BJ (cell line): Measurements from ENCODE around the gene HIP1. TPM values are rescaled to one million over a fixed set of nuclear protein-coding genes. Genes with fewer than 3 reads are reported as not detected.
"Not testable (repeated sequence)": the region's sequence is repeated elsewhere in the genome, so short reads cannot be mapped to it uniquely, and the experiment has no call there.

Experiments used
- CTCF ChIA-PET: fragments of 350-600 bp; formaldehyde crosslinking; extraction: SDS; loops from one replicate; lab custom pipeline; 2021; ENCODE audit warnings: antibody characterized with exemption, inconsistent platforms; lab: Yijun Ruan, JAX
- POLR2A ChIA-PET: fragments of 300-600 bp; sonication (Branson Sonifier 250); formaldehyde crosslinking; extraction: SDS; loops from one replicate; lab custom pipeline; 2021; ENCODE audit warnings: antibody characterized with exemption; lab: Charles Lee
- DNase-seq: peaks from one replicate; pipeline ENCODE4 v3.0.0-alpha.2; 2011; ENCODE audit warnings: low read depth
- H3K27me3 ChIP-seq: 2 replicates; pipeline ENCODE4 v1.6.0; 2011; ENCODE audit warnings: low read length; ENCODE audit not compliant: control insufficient read depth, insufficient read depth
- H3K36me3 ChIP-seq: 2 replicates; pipeline ENCODE4 v1.5.1; 2011; ENCODE audit warnings: low read length; ENCODE audit not compliant: control insufficient read depth, insufficient read depth
- H3K4me3 ChIP-seq: 2 replicates; pipeline ENCODE4 v1.5.1; 2011; ENCODE audit warnings: low read depth, mild to moderate bottlenecking, control low read depth, low read length
- polyA plus RNA-seq: library from polyadenylated mRNA; depleted of rRNA; stranded (reverse); fragments of >200 nt; gene quantifications from 2 replicates; pipeline ENCODE4 v1.2.3, GENCODE V29; 2011
- TF ChIP-seq, protein P1 (sequence below): IDR thresholded peaks from 2 replicates; pipeline ENCODE4 v1.5.1; 2011; ENCODE audit warnings: low read depth, mild to moderate bottlenecking, control low read depth, inconsistent platforms, low read length, moderate library complexity; ENCODE audit not compliant: insufficient read depth

Gene HIP1
- polyA plus RNA-seq, 1 experiment: 7.5 TPM

DNA sequence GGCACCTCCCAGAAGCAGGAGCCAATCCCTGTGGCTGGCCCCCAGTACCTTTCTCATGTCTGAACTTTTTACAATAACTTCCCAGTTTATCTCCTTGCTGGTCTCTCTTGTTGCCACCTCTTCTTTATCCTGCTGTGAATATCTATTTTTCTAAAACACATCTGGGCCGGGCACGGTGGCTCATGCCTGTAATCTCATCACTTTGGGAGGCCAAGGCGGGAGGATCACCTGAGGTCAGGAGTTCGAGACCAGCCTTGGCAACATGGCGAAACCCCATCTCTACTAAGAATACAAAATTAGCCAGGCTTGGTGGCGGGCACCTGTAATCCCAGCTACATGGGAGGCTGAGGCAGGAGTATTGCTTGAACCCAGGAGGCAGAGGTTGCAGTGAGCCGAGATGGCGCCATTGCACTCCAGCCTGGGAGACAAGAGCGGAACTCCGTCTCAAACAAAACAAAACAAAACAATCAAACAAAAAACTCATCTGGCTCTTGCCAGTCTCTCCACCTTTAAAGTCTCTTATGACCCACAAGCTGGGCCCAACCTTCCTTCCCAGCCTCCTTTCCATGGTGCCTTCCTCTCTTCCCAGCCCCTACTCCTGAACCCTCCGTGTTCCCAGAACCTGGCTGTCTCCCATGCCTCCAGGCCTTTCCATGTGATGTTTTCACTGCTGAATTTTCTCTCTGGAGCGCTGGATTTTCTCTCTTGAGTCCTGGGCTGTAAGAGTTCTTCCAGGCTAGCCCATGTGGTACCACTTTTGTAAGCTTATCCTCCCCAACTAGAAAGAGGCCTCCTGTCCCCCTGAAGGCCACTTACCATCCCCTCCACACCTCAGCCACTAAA is 51.3 kb downstream of the HIP1 start:
- Histone ChIP-seq H3K36me3 (no peaks in the 10 kb centered on the region), H3K27me3 (no peaks in the 10 kb centered on the region), H3K4me3 (no peak overlapping the region)
- ChIA-PET CTCF (interaction anchor here (0.7 kb wide), 1 partner anchor 31 kb away, joined by 3 read pairs; no protein-coding TSS in a partner anchor), POLR2A (no interaction called here)
- DNase-seq: no peak
- TF ChIP-seq, protein P1, sequence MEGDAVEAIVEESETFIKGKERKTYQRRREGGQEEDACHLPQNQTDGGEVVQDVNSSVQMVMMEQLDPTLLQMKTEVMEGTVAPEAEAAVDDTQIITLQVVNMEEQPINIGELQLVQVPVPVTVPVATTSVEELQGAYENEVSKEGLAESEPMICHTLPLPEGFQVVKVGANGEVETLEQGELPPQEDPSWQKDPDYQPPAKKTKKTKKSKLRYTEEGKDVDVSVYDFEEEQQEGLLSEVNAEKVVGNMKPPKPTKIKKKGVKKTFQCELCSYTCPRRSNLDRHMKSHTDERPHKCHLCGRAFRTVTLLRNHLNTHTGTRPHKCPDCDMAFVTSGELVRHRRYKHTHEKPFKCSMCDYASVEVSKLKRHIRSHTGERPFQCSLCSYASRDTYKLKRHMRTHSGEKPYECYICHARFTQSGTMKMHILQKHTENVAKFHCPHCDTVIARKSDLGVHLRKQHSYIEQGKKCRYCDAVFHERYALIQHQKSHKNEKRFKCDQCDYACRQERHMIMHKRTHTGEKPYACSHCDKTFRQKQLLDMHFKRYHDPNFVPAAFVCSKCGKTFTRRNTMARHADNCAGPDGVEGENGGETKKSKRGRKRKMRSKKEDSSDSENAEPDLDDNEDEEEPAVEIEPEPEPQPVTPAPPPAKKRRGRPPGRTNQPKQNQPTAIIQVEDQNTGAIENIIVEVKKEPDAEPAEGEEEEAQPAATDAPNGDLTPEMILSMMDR: no peak

DNA sequence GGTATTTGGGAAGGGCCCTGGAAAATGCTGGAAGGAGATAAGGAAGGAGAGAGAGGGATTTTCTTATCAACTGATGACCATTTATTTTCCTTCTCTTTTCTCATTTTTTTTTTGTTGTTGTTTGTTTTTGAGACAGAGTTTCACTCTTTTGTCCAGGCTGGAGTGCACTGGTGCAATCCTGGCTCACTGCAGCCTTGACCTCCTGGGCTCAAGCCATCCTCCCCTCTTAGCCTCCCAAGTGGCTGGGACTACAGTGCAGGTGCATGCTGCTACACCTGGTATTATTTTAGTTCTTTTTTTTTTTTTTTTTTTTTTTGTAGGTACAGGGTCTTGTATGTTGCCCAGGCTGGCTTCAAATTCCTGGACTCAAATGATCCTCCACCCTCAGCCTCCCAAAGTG is 52.2 kb downstream of the HIP1 start:
- ChIA-PET CTCF (interaction anchor here (0.7 kb wide), 1 partner anchor 25 kb away, joined by 3 read pairs; no protein-coding TSS in a partner anchor), POLR2A (no interaction called here)
- TF ChIP-seq, protein P1: no peak

DNA sequence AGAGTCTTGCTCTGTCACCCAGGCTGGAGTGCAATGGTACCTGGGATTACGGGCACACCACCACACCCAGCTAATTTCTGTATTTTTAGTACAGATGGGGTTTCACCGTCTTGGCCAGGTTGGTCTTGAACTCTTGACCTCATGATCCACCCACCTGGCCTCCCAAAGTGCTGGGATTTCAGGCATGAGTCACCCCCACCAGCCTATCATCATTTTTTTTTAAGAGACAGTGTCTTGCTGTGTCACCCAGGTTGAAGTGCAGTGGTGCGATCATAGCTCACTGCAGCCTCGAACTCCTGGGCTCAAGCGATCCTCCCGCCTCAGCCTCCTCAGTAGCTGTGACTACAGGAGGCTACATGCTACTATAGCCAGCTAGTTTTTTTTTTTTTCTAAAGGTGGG is 56.7 kb downstream of the HIP1 start:
- CTCF ChIA-PET: interaction anchor here (0.6 kb wide), 1 partner anchor 57 kb away, joined by 3 read pairs; no protein-coding TSS in a partner anchor
- POLR2A ChIA-PET: not testable (repeated sequence)

More for the DNA sequence above, 52.2 kb downstream of the HIP1 start:
- Histone ChIP-seq H3K4me3 (no peak overlapping the region), H3K27me3 (no peaks in the 10 kb centered on the region), H3K36me3 (no peaks in the 10 kb centered on the region)
- DNase-seq: no peak

DNA sequence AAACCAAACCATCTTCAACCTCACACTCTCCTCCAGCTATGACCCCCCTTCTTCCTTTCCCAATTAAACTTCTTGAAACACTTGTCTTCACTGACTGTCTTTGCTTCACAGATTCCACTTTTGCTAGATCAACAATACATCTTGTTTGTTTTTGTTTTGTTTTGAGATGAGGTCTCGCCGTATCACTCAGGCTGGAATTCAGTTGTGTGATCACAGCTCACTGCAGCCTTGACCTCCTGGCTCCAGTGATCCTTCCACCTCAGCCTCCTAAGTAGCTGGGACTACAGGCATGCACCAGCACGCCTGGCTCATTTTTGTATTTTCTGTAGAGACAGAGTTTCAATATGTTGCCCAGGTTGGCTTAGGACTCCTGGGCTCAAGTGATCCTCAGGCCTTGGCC is 59.7 kb downstream of the HIP1 start:
- TF ChIP-seq, protein P1: no peak
- no peak for DNase-seq

More for the DNA sequence above, 56.7 kb downstream of the HIP1 start:
- not testable (repeated sequence) for H3K27me3 ChIP-seq, H3K36me3 ChIP-seq, DNase-seq, H3K4me3 ChIP-seq

DNA sequence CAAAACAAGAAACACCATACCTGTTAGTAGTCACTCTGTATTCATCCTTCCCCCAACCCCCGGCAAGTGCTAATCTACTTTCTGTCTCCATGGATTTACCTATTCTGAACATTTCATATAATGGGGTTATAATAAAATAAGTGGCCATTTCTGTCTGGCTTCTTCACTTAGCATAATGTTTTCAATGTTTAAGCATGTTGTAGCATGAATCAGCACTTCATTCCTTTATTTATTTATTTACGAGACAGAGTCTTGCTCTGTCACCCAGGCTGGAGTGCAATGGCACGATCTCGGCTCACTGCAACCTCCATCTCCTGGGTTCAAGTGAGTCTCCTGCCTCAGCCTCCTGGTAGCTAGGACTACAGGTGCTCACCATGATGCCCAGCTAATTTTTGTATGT is 69.2 kb downstream of the HIP1 start:
- no peaks in the 10 kb centered on the region for H3K27me3 ChIP-seq
- H3K4me3 ChIP-seq: no peak overlapping the region
- CTCF ChIA-PET: interaction anchor here (1.1 kb wide), 1 partner anchor 143 kb away, joined by 3 read pairs; no protein-coding TSS in a partner anchor
- POLR2A ChIA-PET: no interaction called here
- TF ChIP-seq, protein P1: no peak
- H3K36me3 ChIP-seq: no peaks in the 10 kb centered on the region
- no peak for DNase-seq

More for the DNA sequence above, 59.7 kb downstream of the HIP1 start:
- Histone ChIP-seq H3K27me3 (no peaks in the 10 kb centered on the region), H3K36me3 (no peaks in the 10 kb centered on the region), H3K4me3 (no peak overlapping the region)
- ChIA-PET POLR2A (no interaction called here), CTCF (interaction anchor here (0.6 kb wide), 1 partner anchor 8 kb away, joined by 3 read pairs; no protein-coding TSS in a partner anchor)
